Measurements from ENCODE around the gene MRPS9. TPM values are rescaled to one million over a fixed set of nuclear protein-coding genes. Genes with fewer than 3 reads are reported as not detected.

The MRPS9 gene
- total RNA-seq, 1 donor from 2014 or later = 26.5 TPM

GRCh38 chr2:105100046-105100840 lies 62.4 kb downstream of the MRPS9 start:
- H3K4me1 Mint-ChIP-seq = peaks cover 6% of the 10 kb centered on the region
- peak; percentile 50 for ATAC-seq (ENCODE audit: low read depth)
- H3K27ac Mint-ChIP-seq = no peak overlapping the region
- H3K4me3 Mint-ChIP-seq = no peak overlapping the region
- no peak for TF ChIP-seq CTCF (IDR thresholded peaks at IDR 0.05)
- ChIA-PET POLR2A (no interaction called here), CTCF (interaction anchor here (1.5 kb wide), 1 partner anchor 15 kb away, joined by 4 read pairs; no protein-coding TSS in a partner anchor)
- peaks cover 61% of the 10 kb centered on the region for H3K36me3 Mint-ChIP-seq (ENCODE audit: low read depth)
- no peak for DNase-seq
- H3K9me3 Mint-ChIP-seq = no peaks in the 10 kb centered on the region
- intact Hi-C loops (cut with micrococcal nuclease) = no loop called here
- no peaks in the 10 kb centered on the region for H3K27me3 Mint-ChIP-seq

DNA sequence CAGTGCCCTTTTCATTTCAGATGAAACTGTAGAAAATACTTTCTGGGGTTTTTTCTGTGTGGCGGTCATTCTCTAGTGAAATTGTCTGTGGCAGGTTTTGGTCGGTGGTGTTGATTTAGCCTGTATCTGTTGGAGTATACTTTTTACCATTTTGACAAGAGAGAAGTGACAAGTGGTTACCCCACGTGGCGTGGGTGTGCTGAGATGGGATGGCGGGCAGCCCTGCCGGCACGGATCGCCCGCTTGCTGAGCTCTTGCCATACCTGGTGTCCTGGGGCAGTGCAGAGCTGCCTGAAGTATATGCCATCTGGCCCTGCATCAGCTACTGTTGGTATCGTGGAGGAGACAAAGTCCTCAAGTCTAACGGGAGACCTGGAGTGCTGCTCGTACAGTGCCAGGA lies 64.1 kb downstream of the MRPS9 start:
- Mint-ChIP-seq H3K4me3 (no peak overlapping the region), H3K36me3 (ENCODE audit: low read depth) (peaks cover 50% of the 10 kb centered on the region), H3K27me3 (no peaks in the 10 kb centered on the region), H3K4me1 (peaks cover 6% of the 10 kb centered on the region), H3K9me3 (no peaks in the 10 kb centered on the region), H3K27ac (no peak overlapping the region)
- ATAC-seq (ENCODE audit: low read depth) (no peak), DNase-seq (no peak)
- intact Hi-C loops (cut with micrococcal nuclease) = no loop called here
- ChIA-PET POLR2A (no interaction called here), CTCF (no interaction called here)
- TF ChIP-seq CTCF (IDR thresholded peaks at IDR 0.05) = no peak

GRCh38 chr2:105102963-105103421 lies 65.1 kb downstream of the MRPS9 start:
- ChIA-PET CTCF (interaction anchor here (1.2 kb wide), 1 partner anchor 12 kb away, joined by 4 read pairs; no protein-coding TSS in a partner anchor), POLR2A (no interaction called here)
- Mint-ChIP-seq H3K27me3 (no peaks in the 10 kb centered on the region), H3K4me1 (peaks cover 6% of the 10 kb centered on the region), H3K4me3 (no peak overlapping the region), H3K36me3 (ENCODE audit: low read depth) (peaks cover 41% of the 10 kb centered on the region), H3K27ac (no peak overlapping the region), H3K9me3 (no peaks in the 10 kb centered on the region)
- ATAC-seq (ENCODE audit: low read depth) = no peak
- DNase-seq = no peak
- intact Hi-C loops (cut with micrococcal nuclease) = no loop called here
- TF ChIP-seq CTCF (IDR thresholded peaks at IDR 0.05) = no peak

GRCh38 chr2:105103481-105103880 lies 65.6 kb downstream of the MRPS9 start:
- ATAC-seq (ENCODE audit: low read depth) = no peak
- Mint-ChIP-seq H3K27me3 (no peaks in the 10 kb centered on the region), H3K27ac (no peak overlapping the region), H3K4me3 (no peak overlapping the region), H3K9me3 (no peaks in the 10 kb centered on the region), H3K4me1 (peaks cover 6% of the 10 kb centered on the region), H3K36me3 (ENCODE audit: low read depth) (peaks cover 36% of the 10 kb centered on the region)
- ChIA-PET POLR2A (no interaction called here), CTCF (interaction anchor here (1.2 kb wide), 1 partner anchor 12 kb away, joined by 4 read pairs; no protein-coding TSS in a partner anchor)
- no peak for DNase-seq
- intact Hi-C loops (cut with micrococcal nuclease) = no loop called here
- TF ChIP-seq CTCF (IDR thresholded peaks at IDR 0.05) = no peak

DNA sequence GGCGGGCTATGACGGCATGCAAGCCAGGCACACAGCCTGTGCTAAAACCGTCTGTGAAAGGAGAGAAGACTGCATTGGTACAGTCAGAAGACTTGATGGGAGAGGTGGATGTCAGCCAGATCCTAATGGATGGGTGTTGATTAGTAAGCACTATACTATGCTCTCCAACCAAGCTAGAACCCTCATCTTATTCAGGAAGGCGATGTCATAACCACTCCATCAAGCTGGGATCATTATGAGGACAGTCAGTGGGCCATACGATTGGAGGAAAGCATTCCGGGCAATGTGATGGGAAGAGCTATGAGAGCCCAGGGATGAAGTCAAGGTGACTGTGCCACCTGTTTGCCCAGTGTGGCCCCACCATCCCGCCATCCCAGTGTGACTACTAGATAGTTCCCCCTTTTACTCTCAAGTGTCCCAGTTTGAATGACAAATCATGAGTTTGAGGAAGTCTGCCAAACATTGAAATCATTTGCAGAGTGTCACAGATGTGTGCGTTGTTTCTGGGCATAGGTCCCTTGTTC lies 66.4 kb downstream of the MRPS9 start:
- ChIA-PET POLR2A (no interaction called here), CTCF (interaction anchor here (1.2 kb wide), 1 partner anchor 11 kb away, joined by 4 read pairs; no protein-coding TSS in a partner anchor)
- intact Hi-C loops (cut with micrococcal nuclease) = no loop called here
- H3K9me3 Mint-ChIP-seq = no peaks in the 10 kb centered on the region
- ATAC-seq (ENCODE audit: low read depth) (no peak), DNase-seq (no peak)
- H3K27ac Mint-ChIP-seq = no peak overlapping the region
- H3K4me3 Mint-ChIP-seq = no peak overlapping the region
- H3K4me1 Mint-ChIP-seq = peaks cover 6% of the 10 kb centered on the region
- TF ChIP-seq CTCF (IDR thresholded peaks at IDR 0.05) = no peak
- H3K36me3 Mint-ChIP-seq (ENCODE audit: low read depth) = peaks cover 29% of the 10 kb centered on the region
- no peaks in the 10 kb centered on the region for H3K27me3 Mint-ChIP-seq
